PC-9 (cell line): ENCODE results near the gene LRRC4B.
"Not testable (repeated sequence)": the region's sequence is repeated elsewhere in the genome, so short reads cannot be mapped to it uniquely, and the experiment has no call there.

Experiments used
- CTCF ChIP-seq: fragments of 200-600 bp; sonication (generic); conservative IDR thresholded peaks from 2 replicates; pipeline ENCODE4 v1.6.1; 2017; ENCODE audit warnings: mixed run types, antibody characterized with exemption, mild to moderate bottlenecking, moderate library complexity
- EZH2 ChIP-seq: fragments of 200-600 bp; sonication (generic); IDR thresholded peaks from 2 replicates; pipeline ENCODE4 v1.8.0; 2017; ENCODE audit warnings: antibody characterized with exemption, low read depth

- not testable (repeated sequence) for TF ChIP-seq CTCF, EZH2
Observed at GRCh38 chr19:50576769-50577168, 8.5 kb upstream of the LRRC4B start.
